ENCODE data around the gene SPINK5.
A peak's percentile ranks its signal among the peaks of the same experiment; 100 is the strongest.

Gene SPINK5

DNA sequence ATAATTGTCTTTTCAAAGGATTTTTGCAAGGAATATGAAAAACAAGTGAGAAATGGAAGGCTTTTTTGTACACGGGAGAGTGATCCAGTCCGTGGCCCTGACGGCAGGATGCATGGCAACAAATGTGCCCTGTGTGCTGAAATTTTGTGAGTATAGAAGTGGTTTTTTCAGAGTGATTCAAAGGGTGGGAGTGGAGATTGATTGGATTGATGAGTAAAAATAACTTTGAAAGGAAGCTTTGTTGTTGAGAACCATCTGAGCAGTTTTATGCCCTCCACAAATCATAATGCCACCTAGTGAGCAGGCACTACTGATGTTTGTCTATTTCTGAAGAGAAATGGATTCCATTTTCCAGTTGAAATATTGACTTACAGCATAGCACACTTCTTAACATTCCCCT lies 30.6 kb downstream of the SPINK5 start:
- DNase-seq (ENCODE audit: low spot score), result peak; percentile 23

DNA sequence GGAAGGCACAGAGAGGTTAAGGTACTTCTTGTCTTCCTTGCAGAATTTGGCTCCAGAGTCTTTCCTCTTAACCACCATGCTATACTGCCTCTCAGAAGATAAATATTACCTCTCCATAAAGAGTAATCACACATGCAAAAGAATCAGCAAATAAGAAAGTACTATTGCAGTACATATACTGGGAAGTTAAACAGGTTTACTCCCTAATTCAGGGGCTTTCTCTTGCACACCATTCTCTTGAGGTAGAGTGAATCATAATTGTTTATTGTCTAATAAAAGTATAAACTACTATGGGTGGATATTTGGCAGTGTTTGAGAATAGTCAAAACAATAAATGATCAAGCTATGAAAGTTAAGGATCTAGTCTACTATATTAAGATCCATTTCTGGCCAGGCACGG lies 40.4 kb downstream of the SPINK5 start:
- DNase-seq (ENCODE audit: low spot score), result no peak

DNA sequence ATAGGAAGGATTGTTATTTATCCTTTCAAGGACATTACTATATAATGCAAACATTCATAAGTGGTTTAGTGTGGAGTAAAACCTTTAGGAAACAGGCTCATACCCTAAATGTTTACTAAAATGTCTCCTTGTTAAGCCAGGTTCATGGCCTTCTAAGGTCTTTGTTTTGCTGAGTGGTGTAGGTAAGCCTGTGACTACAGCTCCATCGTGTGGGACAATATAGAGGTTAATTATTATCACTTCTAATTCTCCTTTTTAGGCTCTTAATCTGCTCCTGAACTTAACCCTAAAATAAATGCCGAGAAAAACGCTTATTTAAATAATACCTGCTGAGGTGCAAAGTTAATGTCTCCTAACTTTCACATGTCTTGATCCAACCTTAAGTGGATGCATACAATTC lies 43.8 kb downstream of the SPINK5 start:
- no peak for DNase-seq (ENCODE audit: low spot score)

DNA sequence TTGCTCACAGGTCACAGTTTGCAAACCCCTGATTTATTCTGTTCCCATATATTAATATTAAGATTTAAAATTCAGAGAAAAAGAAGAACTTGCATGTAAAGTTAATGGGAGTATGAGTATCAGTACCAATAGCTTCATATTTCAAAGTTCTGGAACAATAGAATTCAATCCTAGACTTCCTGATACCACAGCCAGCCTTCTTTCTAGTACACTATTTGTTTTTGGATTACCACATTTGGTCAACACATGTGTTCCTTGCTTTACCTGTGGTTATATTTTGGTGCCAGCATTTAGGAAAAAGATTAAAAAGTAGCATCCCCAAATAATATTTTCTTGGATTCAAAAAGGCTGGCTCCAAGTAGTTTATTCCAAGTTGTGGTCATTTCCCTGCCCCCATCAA lies 49.5 kb downstream of the SPINK5 start:
- no peak for DNase-seq (ENCODE audit: low spot score)

DNA sequence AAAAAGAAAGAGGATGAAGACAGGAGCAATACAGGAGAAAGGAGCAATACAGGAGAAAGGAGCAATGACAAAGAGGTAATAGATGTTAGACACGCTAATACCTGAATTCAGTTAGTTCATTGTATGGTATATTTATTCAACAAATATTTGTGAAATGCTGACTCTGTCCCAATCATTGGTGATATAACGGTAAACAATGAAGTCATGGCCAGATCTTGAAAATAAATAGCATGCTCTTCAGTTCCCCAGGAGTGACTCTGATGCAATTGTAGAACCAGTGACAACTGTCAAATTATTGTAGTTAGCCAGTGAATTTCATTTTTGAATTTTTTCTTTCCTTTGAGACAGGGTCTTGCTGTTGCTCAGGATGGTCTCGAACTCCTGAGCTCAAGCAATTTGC lies 56.5 kb downstream of the SPINK5 start:
- no peak for DNase-seq (ENCODE audit: low spot score)

DNA sequence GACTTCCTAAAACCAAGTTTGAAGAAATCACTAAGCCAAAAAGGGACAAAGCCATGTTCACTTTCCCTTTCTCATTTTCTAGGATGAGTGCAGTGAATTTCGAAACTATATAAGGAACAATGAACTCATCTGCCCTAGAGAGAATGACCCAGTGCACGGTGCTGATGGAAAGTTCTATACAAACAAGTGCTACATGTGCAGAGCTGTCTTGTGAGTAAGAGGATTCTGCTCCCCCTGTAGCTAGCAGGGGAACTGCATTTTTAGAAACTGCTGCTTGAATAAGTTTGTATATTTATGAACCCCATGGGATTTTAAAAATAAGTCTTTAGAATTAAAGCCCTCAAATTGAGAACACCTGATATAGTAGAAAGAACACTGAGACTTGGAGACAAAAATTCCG lies 61.9 kb downstream of the SPINK5 start:
- peak; percentile 1 for DNase-seq (ENCODE audit: low spot score)

DNA sequence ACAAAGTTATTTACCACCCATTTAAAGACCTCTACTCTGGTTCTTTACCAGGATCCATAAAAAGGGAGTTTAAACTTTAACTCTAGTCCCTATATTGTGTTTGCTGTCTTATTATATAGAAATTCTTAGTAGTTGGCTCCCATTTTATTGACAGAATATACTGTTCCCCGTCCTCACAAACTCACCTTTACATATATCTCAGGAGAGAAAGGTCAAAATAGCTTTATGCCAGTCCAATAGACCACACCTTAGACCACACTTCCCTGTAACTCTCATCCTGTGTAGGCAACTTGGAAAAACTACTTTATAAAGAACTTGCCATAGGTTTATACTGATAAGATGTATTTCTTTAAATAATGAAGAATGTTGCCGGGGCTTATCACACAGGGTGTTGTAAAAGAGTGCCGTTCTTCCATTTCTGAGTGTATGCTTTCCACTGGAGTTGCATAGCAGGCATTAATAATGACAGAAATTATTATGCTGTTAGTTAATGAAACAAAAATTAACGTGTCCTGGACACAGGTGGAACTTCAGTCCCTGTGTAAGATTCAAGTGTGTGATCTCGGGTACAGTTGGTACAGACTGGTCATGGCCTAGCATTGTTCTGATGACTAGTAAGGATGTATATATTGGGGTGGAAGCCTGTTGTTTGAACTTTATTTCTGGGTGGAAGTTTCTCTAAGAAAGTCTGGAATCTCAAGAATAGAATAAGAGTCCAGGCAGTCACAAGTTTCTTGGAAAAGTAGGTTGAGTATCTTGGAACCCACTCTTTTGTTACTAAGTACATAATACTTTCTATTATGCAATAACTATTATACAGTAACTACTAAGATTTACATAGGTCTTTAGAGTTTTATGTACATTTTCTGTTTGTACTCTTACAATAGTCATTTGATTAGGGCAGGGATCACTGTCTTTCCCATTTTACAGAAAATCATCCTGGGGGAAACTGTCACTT lies 71.6 kb downstream of the SPINK5 start:
- no peak for DNase-seq (ENCODE audit: low spot score)

DNA sequence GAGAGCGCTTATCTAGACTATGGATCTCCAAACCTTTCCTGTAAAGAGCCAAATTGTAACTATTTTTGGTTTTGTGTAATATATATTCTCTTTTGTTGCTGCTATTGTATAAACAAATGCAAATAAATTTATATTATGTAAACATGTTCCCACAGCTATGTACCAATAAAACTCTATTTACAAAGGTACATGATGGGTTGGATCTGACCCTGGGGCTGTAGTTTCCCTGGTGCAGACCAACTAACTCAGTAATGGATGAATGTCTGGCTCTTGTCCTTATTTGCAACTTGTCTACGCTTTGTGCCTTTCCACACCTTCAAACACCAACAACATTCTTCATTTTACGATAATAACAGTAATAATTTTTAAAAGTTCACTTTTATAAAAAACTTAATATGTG lies 77.1 kb downstream of the SPINK5 start:
- DNase-seq (ENCODE audit: low spot score), result no peak

DNA sequence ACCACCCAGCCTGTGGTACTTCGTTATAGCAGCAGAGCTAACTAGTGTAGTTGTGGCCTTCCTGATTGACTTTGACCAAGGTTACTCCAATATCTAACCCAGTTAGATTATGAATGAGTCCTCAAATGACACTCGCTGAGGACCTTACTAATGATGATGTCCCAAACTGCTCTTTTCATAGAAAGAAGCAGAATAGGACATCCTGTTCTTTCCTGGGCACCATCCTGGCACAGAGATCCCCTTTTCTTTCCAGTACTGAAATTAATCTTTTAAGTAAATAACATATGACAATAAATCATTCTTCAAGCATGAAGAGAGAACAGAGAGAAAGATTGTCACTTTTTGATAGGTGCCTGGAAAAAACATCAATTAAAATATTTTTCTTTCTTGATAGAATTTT lies 77.9 kb downstream of the SPINK5 start:
- DNase-seq (ENCODE audit: low spot score), result no peak

DNA sequence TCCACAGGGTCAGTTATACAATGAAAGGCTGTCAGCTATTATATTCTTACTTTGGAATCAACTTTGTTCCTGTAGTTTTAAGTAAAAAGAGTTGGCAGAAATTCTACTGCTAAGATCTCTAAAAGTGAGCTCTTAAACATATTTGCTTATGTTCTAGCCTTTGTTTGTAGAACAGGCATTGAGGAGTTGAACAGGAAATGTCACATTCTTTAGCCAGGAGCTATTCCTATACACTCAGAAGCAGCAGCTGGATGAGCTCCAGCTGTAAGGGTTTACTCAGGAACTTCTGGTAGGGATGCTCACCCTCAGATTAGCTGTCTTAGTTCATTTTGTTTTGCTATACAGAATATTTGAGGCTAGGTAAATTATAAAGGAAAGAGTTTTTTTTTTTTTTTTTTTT lies 82.1 kb downstream of the SPINK5 start:
- DNase-seq (ENCODE audit: low spot score), result no peak

DNA sequence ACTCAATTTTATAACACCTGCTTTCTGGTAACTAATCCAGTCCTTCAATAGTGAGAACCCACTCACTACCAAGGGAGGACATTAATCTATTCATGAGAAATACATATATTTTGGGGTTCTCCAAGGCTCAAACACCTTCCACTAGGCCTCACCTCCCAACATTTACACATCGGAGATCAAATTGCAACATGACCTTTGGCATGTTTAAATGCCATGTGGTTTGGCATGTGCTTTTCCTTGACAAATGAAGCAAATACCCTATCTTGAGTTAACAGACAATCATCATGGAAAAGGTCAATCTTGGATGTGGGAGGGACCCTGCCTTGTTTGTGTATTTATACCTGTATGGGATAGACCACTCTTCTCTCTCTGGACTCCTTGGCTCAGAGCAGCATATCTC lies 82.7 kb downstream of the SPINK5 start:
- no peak for DNase-seq (ENCODE audit: low spot score)

DNA sequence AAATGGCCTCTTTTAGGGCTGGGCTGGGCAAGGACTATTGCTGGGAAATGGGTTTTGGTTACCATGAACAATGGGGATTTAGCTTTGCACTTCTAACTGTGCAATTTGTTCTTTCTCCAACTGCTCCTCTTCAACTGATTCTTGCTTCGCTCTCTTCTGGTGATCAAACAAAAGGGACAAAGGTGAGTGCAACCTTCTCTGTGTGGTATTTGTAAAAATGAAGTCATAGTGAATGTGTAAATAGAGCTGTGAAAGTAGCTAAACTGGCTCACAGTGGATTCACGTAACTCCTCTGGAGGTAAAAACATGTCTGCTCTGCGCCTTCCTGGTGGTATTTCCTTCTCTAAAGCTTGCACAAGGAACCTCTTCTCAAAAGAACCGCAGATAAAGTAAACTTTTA lies 83.6 kb downstream of the SPINK5 start:
- no peak for DNase-seq (ENCODE audit: low spot score)

DNA sequence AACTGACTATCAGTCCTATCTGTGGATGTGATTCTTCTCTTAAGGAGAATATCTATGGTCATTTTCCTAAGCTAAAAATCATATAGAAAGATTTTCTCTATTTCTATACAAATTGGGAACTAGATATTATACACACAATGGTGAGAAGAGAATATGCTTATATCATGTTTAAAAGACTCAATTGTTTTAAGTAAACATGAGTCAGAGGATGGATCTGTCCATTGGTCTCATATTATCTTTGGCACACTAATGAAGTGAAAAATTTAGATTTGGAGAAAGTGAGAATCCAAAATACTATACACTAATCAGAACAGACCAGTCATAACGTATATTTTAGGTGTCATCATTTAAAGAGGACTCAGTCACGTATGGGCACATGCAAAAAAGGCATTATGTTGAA lies 88.1 kb downstream of the SPINK5 start:
- DNase-seq (ENCODE audit: low spot score), result no peak

DNA sequence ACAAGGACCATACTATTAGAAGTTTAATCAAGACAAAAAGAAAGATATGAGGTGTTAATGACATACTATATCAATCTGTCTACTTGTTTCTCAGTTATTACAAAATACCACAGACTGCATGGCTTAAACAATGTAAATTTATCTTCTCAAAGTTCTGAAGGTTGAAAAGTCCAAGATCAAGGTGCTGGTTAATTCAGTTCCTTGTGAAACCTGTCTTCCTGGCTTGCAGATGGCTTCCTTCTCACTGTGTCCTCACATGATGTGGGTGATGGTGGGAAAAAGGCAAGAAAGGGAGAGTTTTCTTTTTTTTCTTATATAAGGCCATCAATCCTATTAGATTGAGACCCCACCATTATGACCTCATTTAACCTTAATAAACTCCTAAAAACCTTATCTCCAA lies 89.0 kb downstream of the SPINK5 start:
- DNase-seq (ENCODE audit: low spot score), result no peak

DNA sequence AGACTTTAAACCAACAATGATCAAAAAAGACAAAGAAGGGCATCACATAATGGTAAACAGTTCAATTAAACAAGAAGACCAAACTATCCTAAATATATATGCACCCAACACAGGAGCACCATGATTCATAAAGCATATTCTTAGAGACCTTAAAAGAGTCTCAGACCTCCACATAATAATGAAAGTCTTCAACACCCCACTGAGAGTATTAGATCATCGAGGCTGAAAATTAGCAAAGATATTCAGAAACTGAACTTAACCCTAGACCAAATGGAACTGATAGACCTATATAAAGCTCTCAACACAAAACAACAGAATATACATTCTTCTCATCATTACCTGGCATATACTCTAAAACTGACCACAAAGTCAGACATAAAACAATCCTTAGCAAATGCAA lies 92.8 kb downstream of the SPINK5 start:
- no peak for DNase-seq (ENCODE audit: low spot score)

DNA sequence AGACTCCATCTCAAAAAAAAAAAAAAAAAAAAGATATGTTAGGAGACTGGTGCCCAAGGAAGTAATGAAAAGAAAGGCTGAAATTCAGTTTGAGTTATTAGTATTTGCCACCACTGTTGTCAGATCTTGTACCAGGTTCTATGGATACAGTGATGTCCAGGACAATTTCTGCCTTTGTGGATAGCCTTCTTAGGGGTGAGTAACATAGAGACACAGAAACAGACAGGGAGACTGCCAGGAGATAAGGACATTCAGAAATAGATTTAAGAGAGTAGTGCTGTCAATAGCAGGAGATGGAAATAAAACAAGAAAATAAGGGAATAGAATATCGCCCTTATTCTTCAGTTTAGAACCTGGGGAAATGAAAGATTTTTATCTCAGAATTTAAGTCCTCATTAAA lies 98.3 kb downstream of the SPINK5 start:
- no peak for DNase-seq (ENCODE audit: low spot score)

DNA sequence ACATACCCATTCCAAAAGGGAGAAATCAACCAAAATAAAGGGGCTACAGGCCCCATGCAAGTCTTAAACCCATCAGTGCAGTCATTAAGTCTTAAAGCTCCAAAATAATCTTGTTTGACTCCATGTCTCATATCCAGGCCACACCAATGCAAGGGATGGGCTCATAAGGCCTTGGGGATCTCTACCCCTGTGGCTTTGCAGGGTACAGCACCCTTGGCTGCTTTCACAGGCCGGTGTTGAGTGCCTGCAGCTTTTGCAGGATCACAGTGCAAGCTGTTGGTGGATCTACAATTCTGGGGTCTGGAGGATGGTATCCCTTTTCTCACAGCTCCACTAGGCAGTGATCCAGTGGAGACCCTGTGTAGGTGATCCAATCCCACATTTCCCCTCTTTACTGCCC lies 99.6 kb downstream of the SPINK5 start:
- DNase-seq (ENCODE audit: low spot score), result no peak

DNA sequence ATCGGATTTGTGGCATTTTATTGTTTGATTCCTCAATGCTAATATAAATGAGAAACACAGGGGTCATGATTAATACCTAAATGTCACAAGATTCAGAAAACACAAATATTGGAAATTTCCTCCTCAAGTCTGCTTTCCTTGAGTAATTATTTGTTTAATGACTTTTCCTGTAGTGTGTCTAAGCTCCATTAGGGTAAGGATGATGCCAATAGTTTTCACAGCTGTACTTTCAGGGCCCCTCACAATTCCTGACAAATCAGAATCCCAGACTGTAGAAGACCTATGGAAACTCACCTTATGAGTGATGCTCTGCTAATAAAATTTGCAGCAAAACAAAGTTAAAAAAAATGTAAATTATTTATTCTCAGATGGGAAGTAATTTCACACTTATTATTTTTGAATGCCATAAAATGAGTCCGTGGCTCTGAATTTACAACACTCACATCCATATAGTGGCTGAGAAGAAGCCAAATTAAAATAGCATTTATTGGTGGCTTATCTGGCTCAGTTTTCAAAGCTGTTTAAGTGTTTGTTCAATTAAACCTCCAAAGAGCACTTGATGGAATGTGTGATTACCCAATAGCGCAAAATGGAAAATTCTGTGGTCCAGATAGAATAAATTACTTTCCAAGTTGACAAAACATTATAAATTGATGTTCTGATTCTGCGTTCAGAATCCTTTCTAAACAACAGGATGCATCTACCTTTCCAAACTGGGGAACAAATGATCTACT lies 102.9 kb downstream of the SPINK5 start:
- no peak for DNase-seq (ENCODE audit: low spot score)

DNA sequence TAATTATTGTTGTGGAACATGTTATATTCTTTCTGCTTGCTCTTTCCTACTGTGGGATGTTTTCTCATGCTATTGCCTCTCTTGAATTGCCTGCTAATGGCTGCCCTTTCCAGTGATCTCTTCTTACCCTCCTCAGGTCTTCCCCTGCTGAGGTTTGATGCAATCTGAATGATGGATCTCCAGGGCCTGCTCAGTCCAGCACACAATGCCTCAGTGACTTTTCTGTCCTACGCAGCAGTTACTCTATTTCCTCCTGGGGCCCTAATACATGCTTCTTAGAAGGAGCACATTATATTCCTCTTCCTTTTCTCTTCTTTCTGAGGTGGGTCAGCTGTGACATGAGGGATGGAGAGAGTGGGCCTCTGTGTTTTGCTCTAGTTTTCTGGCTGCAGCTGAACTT lies 104.5 kb downstream of the SPINK5 start, which contains the start of gene SPINK14:
SPINK14 (plus strand) TSS at position 301 of the 400 bp plus-strand sequence. CDS start 1,187 bp downstream, outside the sequence.
- DNase-seq (ENCODE audit: low spot score), result no peak

DNA sequence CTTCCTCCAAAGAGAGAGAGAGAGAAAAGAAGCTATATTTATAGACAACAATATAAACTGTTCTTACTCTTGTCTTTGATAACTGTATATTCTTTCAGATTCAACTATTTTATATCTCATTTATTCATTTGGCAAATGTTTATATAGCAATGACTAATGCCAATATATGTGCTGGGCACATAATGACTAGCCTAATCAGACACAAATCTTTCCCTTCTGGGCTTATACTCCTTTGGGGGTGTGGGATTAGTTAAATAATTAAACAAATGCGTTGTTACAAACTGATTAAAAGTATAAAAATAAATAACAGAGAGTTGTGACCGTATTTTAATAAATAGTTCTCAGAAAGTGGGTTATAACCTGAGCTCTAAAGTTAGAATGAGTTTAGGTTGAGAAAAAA lies 108.6 kb downstream of the SPINK5 start:
- DNase-seq (ENCODE audit: low spot score), result no peak

DNA sequence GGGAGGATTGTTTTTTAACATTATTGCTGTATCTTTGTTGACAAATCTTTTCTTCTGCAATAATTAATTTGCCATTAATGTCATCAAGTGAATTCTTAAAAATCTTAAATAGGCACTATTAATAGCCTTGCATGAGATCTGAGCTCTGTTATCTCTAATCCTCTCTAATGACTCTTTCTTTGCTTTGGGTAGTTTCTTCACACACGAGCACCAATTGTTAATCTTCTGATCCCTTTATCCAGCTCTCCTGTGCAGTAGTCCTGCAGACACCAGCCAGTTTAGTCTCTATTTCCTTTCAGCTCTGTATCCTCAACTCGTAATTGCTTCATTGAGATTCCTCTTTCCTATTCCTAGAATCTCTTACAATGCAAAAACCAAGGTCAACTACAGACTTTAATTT lies 112.7 kb downstream of the SPINK5 start:
- DNase-seq (ENCODE audit: low spot score), result no peak

DNA sequence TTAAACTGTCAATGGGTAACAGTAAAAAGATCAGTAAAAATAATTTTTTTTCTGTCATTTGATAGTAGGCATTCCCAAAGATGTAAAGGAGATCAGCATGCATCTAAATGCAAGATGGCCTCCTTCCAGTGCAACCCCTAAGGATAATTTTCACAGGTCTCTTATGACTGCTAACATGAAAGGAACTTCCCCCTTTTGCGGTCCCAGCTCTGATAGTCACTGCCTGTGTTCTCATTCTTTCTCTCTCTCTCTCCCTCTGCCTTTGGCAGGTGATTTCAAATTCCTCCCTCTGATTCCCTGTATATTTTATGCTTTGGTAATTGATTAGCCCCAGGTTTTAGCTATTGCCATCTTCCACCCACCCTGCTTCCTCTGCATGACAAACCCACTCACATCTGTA lies 113.4 kb downstream of the SPINK5 start:
- DNase-seq (ENCODE audit: low spot score), result no peak

DNA sequence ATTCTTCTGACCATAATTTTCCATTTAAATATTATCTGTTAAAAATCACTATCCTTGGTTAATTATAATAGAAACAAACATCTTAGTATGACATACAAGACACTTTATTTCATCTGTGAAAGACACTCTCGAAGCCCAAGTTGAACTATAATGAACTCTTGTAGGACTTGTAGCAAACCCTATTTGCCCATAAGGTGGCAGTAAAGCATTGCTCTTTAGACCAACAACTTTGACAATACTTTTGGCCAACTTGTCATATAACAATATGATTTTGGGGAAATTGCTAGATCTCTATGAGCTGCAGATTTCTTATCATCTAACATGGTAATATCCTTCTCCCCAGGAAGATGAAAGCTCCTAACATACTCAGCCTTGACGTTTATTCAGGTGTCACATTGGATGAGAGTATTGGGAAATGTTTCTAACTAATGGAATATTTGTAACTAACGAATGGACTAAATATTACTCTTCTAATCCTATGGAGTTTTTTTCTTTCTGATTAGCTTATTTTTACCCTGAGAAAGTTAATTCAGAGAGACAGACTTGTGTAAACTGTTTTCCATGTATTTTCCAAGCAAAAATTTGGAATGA lies 115.5 kb downstream of the SPINK5 start:
- peak; percentile 2 for DNase-seq (ENCODE audit: low spot score)
